GM20431 (cell line): ENCODE results near the gene NEURL1B.

Source experiments
- in situ Hi-C: fragments of 300-500 bp; cut with MseI, MboI; formaldehyde crosslinking; loops from one replicate; pipeline ENCODE4 v1.15.0; 2020; ENCODE audit warnings: low sequenced_read_pairs; ENCODE audit not compliant: unreplicated experiment

The NEURL1B gene

DNA sequence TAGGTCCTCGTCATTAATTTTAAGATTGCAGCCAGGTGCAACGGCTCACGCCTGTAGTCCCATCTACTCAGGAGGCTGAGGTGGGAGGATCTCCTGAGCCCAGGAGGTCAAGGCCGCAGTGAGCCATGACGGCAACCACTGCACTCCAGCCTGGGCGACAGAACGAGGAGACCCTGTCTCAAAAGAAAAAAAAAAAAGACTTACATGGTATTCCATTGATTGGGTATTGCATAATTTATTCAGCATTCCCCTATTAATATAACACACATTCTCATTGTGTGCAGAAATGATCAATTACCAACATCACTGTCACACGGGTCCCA lies 67.1 kb downstream of the NEURL1B start:
- in situ Hi-C loops = loop anchor here (25.0 kb wide), 1 partner anchor 504 kb away; no protein-coding TSS in a partner anchor

DNA sequence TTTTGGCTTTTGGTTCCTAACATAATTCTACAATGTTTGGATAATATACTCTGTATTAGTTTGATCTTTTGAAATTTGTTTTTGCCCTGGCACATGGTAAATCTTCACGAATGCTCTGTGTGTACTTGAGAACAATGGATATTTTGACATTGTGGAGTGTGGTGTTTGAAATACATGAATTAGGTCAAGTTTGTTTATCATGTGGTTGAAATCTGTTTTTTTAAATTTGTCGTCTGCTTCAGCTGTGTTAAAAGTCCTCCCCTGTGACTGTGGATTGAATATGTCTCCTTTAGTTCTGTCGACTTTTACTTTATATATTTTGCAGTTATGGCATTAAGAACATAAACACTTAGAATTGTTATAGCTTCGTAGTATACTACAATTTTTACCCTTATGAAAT lies 69.6 kb downstream of the NEURL1B start:
- in situ Hi-C loops = loop anchor here (10.0 to 25.0 kb wide), 2 partner anchors 214 to 502 kb away; no protein-coding TSS in a partner anchor

DNA sequence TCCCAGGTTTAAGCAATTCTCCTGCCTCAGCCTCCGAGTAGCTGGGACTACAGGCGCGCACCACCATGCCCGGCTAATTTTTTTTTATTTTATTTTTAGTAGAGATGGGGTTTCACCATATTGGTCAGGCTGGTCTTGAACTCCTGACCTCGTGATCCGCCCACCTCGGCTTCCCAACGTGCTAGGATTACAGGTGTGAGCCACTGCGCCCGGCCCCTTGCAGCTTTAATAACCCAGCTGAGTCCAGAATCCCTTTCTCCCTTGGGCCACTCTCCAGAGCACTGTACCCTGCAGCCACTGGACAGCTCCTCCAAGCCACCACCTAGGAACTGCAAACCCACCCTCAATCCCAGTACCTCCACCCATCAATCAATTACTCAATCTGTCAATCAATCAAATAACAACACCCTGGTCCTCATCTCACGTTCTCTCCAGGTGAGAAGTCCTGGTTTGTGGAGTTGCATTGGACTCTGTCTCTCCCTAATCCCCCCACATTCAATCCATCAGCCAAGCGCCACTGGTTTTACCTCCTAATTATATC lies 70.3 kb downstream of the NEURL1B start:
- in situ Hi-C loops = loop anchor here (10.0 to 25.0 kb wide), 2 partner anchors 213 to 501 kb away; no protein-coding TSS in a partner anchor

- in situ Hi-C loops = loop anchor here (10.0 to 25.0 kb wide), 2 partner anchors 212 to 500 kb away; no protein-coding TSS in a partner anchor
These were observed 71.5 kb downstream of the NEURL1B start for GRCh38 chr5:172712610-172713009.

GRCh38 chr5:172713113-172713808 lies 72.2 kb downstream of the NEURL1B start:
- in situ Hi-C loops = loop anchor here (10.0 to 25.0 kb wide), 2 partner anchors 212 to 499 kb away; no protein-coding TSS in a partner anchor

GRCh38 chr5:172713809-172714490 lies 72.9 kb downstream of the NEURL1B start:
- in situ Hi-C loops = loop anchor here (10.0 to 25.0 kb wide), 2 partner anchors 211 to 498 kb away; no protein-coding TSS in a partner anchor

- in situ Hi-C loops = loop anchor here (10.0 to 25.0 kb wide), 2 partner anchors 210 to 498 kb away; no protein-coding TSS in a partner anchor
These were observed 73.7 kb downstream of the NEURL1B start for GRCh38 chr5:172714491-172715420.

- in situ Hi-C loops = loop anchor here (10.0 to 25.0 kb wide), 2 partner anchors 209 to 497 kb away; no protein-coding TSS in a partner anchor
These were observed 74.3 kb downstream of the NEURL1B start for GRCh38 chr5:172715421-172715780.

- in situ Hi-C loops = loop anchor here (10.0 to 25.0 kb wide), 2 partner anchors 209 to 496 kb away; no protein-coding TSS in a partner anchor
These were observed 75.0 kb downstream of the NEURL1B start for GRCh38 chr5:172715931-172716682.

DNA sequence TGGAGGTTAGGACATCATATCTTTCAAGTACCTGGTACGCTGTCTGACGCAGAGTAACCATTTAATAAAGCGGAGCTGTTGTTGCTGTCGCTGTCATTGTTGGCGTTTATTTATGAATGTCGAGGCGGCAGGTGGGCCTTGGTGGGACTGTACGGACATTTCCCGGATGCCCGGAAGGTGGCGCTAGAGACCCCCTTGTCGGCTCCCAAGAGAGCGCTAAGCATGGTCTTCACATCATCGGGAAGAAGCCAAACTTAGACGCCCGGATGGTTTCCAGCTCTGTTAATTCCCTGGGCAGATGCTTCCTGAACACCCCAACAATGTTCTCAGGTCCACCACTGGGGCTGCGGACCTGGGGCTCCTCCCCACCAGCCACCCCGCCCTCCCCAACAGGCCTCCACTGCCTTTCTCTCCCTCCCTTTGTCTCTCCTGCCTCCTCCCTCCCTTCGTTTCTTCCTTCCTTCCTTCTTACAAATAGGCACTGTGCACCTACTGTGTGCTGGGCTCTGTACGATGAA lies 75.8 kb downstream of the NEURL1B start:
- in situ Hi-C loops = loop anchor here (10.0 to 25.0 kb wide), 2 partner anchors 208 to 495 kb away; no protein-coding TSS in a partner anchor

GRCh38 chr5:172717481-172718195 lies 76.6 kb downstream of the NEURL1B start:
- in situ Hi-C loops = loop anchor here (10.0 to 25.0 kb wide), 2 partner anchors 207 to 495 kb away; no protein-coding TSS in a partner anchor

- in situ Hi-C loops = loop anchor here (10.0 to 25.0 kb wide), 2 partner anchors 206 to 494 kb away; no protein-coding TSS in a partner anchor
These were observed 77.6 kb downstream of the NEURL1B start for GRCh38 chr5:172718527-172719114.

- in situ Hi-C loops = loop anchor here (10.0 to 25.0 kb wide), 2 partner anchors 206 to 493 kb away; no protein-coding TSS in a partner anchor
These were observed 78.1 kb downstream of the NEURL1B start for GRCh38 chr5:172719211-172719610.

DNA sequence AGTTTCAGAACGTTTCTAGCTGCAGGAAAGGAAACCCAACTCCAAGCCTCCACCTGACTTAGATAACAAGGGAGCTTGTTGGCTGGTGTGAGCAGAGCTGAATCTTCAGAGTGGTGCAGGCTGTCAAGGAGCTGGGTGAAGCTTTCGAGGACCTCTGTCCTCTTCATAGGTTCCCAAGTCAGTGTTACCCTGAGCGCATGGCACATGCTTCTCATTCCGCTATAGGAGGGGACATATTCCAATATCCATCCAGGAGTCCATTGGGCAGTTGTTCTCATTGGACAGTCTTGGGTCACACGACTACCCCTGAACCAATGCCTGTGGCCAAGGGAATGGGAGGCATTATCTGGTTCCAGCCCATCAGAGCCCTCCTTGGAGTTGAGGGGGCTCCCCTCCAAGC lies 79.6 kb downstream of the NEURL1B start:
- in situ Hi-C loops = loop anchor here (25.0 kb wide), 1 partner anchor 492 kb away; no protein-coding TSS in a partner anchor

- in situ Hi-C loops = loop anchor here (25.0 kb wide), 1 partner anchor 491 kb away; no protein-coding TSS in a partner anchor
These were observed 80.6 kb downstream of the NEURL1B start for GRCh38 chr5:172721455-172722326.

DNA sequence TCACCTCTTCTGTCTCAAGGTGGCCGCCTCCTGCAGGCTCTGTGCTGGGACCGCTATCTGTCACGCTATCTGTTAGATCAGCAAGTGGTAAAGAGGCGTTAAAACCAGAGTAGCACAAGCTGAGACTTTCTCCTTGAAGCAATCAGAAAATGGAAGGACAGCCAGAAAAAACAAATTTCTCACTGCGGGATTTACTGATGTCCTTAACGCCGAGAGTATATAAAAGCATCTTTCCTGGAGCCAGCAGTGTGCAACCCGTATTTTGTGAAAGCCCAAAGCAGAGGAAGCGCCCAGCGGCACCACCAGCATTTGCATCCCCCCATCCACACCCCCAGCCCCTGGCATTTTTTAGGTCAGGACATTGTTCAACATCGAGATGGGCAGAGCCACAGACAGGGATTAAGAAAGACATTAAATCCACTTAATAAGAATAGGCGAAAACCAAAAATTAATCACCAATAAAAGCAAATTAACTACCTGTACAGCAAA lies 81.3 kb downstream of the NEURL1B start:
- in situ Hi-C loops = loop anchor here (25.0 kb wide), 1 partner anchor 490 kb away; no protein-coding TSS in a partner anchor
